ENCODE measurements around the gene HRAS. TPM values are rescaled to one million over a fixed set of nuclear protein-coding genes. Genes with fewer than 3 reads are reported as not detected.

The HRAS gene
- total RNA-seq, 1 experiment from 2014 or later = 128 TPM

DNA sequence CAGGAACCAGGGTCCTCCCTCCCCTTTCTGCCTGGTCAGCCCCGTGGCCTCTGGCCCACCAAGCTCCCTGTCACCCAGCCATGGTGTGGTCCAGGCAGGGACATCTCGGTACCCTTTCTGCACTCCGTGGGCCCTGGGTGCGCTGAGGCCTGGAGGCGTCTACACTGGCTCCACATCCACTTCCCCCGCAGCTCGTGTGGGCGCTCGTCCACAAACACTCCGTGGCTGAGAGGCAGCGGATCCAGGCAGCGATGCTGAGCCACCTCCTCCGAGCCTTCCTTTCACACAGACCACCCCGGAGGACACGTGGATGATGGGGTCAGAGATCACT is 44.5 kb downstream of the HRAS start:
- ChIA-PET CTCF (no interaction called here), POLR2A (ENCODE audit: unreplicated experiment) (no interaction called here)
- H3K9me2 ChIP-seq (replicated peaks; ENCODE audit: low read length) = no peaks in the 10 kb centered on the region
- ATAC-seq (no peak), DNase-seq (no peak)
- intact Hi-C loops (cut with micrococcal nuclease) = no loop called here
- no peaks in the 10 kb centered on the region for H3K4me1 ChIP-seq (ENCODE audit: insufficient read depth, low read length)
- H3K9me3 ChIP-seq (ENCODE audit: low read length) = no peaks in the 10 kb centered on the region
- H3K4me2 ChIP-seq (ENCODE audit: low read length) = no peak overlapping the region
- H3K9ac ChIP-seq (ENCODE audit: low read length) = no peak overlapping the region
- no peak overlapping the region for H3K4me3 ChIP-seq (ENCODE audit: low read length)
- H3F3A ChIP-seq (ENCODE audit: low read length, unreplicated experiment) = no peaks in the 10 kb centered on the region
- TF ChIP-seq EZH2phosphoT487 (IDR thresholded peaks at IDR 0.05; ENCODE audit: borderline replicate concordance, low read length) (no peak), EZH2 (IDR thresholded peaks at IDR 0.05; ENCODE audit: low read length, unreplicated experiment) (no peak)
- TF ChIP-seq, protein P1, sequence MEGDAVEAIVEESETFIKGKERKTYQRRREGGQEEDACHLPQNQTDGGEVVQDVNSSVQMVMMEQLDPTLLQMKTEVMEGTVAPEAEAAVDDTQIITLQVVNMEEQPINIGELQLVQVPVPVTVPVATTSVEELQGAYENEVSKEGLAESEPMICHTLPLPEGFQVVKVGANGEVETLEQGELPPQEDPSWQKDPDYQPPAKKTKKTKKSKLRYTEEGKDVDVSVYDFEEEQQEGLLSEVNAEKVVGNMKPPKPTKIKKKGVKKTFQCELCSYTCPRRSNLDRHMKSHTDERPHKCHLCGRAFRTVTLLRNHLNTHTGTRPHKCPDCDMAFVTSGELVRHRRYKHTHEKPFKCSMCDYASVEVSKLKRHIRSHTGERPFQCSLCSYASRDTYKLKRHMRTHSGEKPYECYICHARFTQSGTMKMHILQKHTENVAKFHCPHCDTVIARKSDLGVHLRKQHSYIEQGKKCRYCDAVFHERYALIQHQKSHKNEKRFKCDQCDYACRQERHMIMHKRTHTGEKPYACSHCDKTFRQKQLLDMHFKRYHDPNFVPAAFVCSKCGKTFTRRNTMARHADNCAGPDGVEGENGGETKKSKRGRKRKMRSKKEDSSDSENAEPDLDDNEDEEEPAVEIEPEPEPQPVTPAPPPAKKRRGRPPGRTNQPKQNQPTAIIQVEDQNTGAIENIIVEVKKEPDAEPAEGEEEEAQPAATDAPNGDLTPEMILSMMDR (conservative IDR thresholded peaks at IDR 0.05; ENCODE audit: low read depth, low read length) = no peak
- no peaks in the 10 kb centered on the region for H4K20me1 ChIP-seq (ENCODE audit: low read length)
- no peaks in the 10 kb centered on the region for H3K79me2 ChIP-seq (ENCODE audit: low read length)
- no peak overlapping the region for H2AFZ ChIP-seq (ENCODE audit: low read length)
- no TSS peak for BruUV-seq (replicated peaks)
- H3K36me3 ChIP-seq (ENCODE audit: low read depth, low read length) = no peaks in the 10 kb centered on the region
- H3K27me3 ChIP-seq (ENCODE audit: low read length) = no peaks in the 10 kb centered on the region
- H3K27ac ChIP-seq (ENCODE audit: low read length) = no peak overlapping the region

DNA sequence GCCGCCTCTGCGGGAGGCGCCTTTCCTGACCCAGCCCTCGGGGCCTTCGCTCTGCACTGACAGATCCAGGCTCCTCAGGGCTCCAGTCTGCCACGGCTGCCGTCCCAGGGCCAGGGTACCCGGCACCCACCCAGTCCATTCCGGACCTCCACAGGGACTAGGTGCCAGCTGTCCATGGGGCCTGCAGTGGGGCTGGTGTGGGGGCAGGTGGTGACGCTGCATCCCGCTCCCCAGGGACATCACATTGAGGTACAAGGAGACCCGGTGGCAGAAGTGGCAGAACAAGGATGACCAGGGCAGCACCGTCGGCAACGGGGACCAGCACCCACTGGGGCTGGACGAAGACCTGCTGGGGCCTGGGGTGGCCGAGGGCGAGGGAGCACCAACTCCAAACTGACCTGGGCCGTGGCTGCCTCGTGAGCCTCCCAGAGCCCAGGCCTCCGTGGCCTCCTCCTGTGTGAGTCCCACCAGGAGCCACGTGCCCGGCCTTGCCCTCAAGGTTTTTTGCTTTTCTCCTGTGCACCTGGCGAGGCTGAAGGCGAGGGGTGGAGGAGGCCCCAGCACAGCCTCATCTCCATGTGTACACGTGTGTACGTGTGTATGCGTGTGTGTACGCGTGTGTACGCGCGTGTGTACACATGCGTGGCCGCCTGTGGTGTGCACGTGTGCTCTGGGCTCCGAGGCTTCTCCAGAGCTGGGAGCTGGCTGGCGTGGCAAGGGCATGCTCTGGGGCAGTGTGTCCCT is 45.0 kb downstream of the HRAS start:
- no peak overlapping the region for H2AFZ ChIP-seq (ENCODE audit: low read length)
- TF ChIP-seq, protein P1 (conservative IDR thresholded peaks at IDR 0.05; ENCODE audit: low read depth, low read length) = no peak
- no peak for TF ChIP-seq EZH2phosphoT487 (IDR thresholded peaks at IDR 0.05; ENCODE audit: borderline replicate concordance, low read length)
- no peak for TF ChIP-seq EZH2 (IDR thresholded peaks at IDR 0.05; ENCODE audit: low read length, unreplicated experiment)
- BruUV-seq (replicated peaks) = TSS peak; percentile 35
- H3F3A ChIP-seq (ENCODE audit: low read length, unreplicated experiment) = no peaks in the 10 kb centered on the region
- H3K27me3 ChIP-seq (ENCODE audit: low read length) = no peaks in the 10 kb centered on the region
- CTCF ChIA-PET = no interaction called here
- ATAC-seq (no peak), DNase-seq (no peak)
- no peaks in the 10 kb centered on the region for H4K20me1 ChIP-seq (ENCODE audit: low read length)
- H3K9me3 ChIP-seq (ENCODE audit: low read length) = no peaks in the 10 kb centered on the region
- no peak overlapping the region for H3K9ac ChIP-seq (ENCODE audit: low read length)
- H3K79me2 ChIP-seq (ENCODE audit: low read length) = no peaks in the 10 kb centered on the region
- H3K27ac ChIP-seq (ENCODE audit: low read length) = no peak overlapping the region
- intact Hi-C loops (cut with micrococcal nuclease) = no loop called here
- H3K4me3 ChIP-seq (ENCODE audit: low read length) = no peak overlapping the region
- POLR2A ChIA-PET (ENCODE audit: unreplicated experiment) = no interaction called here
- no peaks in the 10 kb centered on the region for H3K4me1 ChIP-seq (ENCODE audit: insufficient read depth, low read length)
- H3K36me3 ChIP-seq (ENCODE audit: low read depth, low read length) = no peaks in the 10 kb centered on the region
- H3K9me2 ChIP-seq (replicated peaks; ENCODE audit: low read length) = no peaks in the 10 kb centered on the region
- no peak overlapping the region for H3K4me2 ChIP-seq (ENCODE audit: low read length)

DNA sequence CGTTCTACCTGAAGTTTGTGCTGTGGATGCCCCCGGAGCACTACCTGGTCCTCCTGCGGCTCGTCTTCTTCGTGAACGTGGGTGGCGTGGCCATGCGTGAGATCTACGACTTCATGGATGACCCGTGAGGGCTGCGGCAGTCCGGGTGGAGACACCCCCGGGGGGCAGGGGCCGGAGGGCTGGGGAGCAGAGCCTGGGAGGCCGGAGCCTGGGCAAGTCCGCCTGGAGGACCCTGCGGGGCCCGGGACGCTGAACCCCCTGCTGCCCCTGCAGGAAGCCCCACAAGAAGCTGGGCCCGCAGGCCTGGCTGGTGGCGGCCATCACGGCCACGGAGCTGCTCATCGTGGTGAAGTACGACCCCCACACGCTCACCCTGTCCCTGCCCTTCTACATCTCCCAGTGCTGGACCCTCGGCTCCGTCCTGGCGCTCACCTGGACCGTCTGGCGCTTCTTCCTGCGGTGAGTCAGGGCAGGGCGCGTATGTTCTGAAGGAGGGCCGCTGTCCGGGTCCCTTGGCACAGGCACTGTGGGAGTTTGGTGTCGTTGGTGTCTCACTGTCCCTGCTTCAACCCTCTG is 45.7 kb downstream of the HRAS start:
- BruUV-seq (replicated peaks) = no TSS peak
- H3K4me1 ChIP-seq (ENCODE audit: insufficient read depth, low read length) = no peaks in the 10 kb centered on the region
- no peak overlapping the region for H3K27ac ChIP-seq (ENCODE audit: low read length)
- H3K9me2 ChIP-seq (replicated peaks; ENCODE audit: low read length) = no peaks in the 10 kb centered on the region
- H3K9me3 ChIP-seq (ENCODE audit: low read length) = no peaks in the 10 kb centered on the region
- no peak overlapping the region for H3K4me3 ChIP-seq (ENCODE audit: low read length)
- DNase-seq (no peak), ATAC-seq (no peak)
- no peaks in the 10 kb centered on the region for H3K36me3 ChIP-seq (ENCODE audit: low read depth, low read length)
- no peaks in the 10 kb centered on the region for H3K27me3 ChIP-seq (ENCODE audit: low read length)
- no peak overlapping the region for H3K9ac ChIP-seq (ENCODE audit: low read length)
- TF ChIP-seq EZH2phosphoT487 (IDR thresholded peaks at IDR 0.05; ENCODE audit: borderline replicate concordance, low read length) (no peak), EZH2 (IDR thresholded peaks at IDR 0.05; ENCODE audit: low read length, unreplicated experiment) (no peak)
- TF ChIP-seq, protein P1 (conservative IDR thresholded peaks at IDR 0.05; ENCODE audit: low read depth, low read length) = no peak
- intact Hi-C loops (cut with micrococcal nuclease) = no loop called here
- CTCF ChIA-PET = no interaction called here
- no peaks in the 10 kb centered on the region for H3K79me2 ChIP-seq (ENCODE audit: low read length)
- H3K4me2 ChIP-seq (ENCODE audit: low read length) = no peak overlapping the region
- no peak overlapping the region for H2AFZ ChIP-seq (ENCODE audit: low read length)
- H4K20me1 ChIP-seq (ENCODE audit: low read length) = no peaks in the 10 kb centered on the region
- POLR2A ChIA-PET (ENCODE audit: unreplicated experiment) = no interaction called here
- no peaks in the 10 kb centered on the region for H3F3A ChIP-seq (ENCODE audit: low read length, unreplicated experiment)
